Stomach (tissue), 9 donors: ENCODE measurements around the gene SNAP23. TPM values are rescaled to one million over a fixed set of nuclear protein-coding genes. Genes with fewer than 3 reads are reported as not detected.

Experiments
- DNase-seq, 2 donors: peaks; one replicate each; pipeline versions ENCODE4 v3.0.0 to v3.0.0-alpha.2; 2013 to 2019
- H3K27ac ChIP-seq, 5 donors: fragments of 200-600 bp in 4 of 5; sonication (generic) in 4 of 5; one replicate each; pipeline ENCODE4 v1.5.1; 2013 to 2019; ENCODE audit warnings: mild to moderate bottlenecking in 1 of 5, moderate library complexity in 1 of 5
- H3K27me3 ChIP-seq, 3 donors: fragments of 200-600 bp; sonication (generic); one replicate each; pipeline ENCODE4 v1.5.1; 2017 to 2019; ENCODE audit warnings: mixed run types in 1 of 3
- H3K36me3 ChIP-seq, 4 donors: fragments of 200-600 bp; sonication (generic); 1 replicate in 3 of 4; 2 replicates in 1 of 4; pipeline ENCODE4 v1.5.1; 2016 to 2019
- H3K4me1 ChIP-seq, 4 donors: fragments of 200-600 bp; sonication (generic); one replicate each; pipeline ENCODE4 v1.5.1; 2016 to 2019
- H3K4me3 ChIP-seq, 4 donors: fragments of 200-600 bp; sonication (generic) in 3 of 4; one replicate each; pipeline ENCODE4 v1.5.1; 2016 to 2019; ENCODE audit warnings: mild to moderate bottlenecking in 1 of 4
- H3K9me3 ChIP-seq, 4 donors: fragments of 200-600 bp; sonication (generic); one replicate each; pipeline ENCODE4 v1.5.1; 2016 to 2019
- CTCF ChIP-seq, 7 experiments: fragments of 450-650 bp in 4 of 7; fragments of 200-600 bp in 3 of 7; sonication (generic) in 3 of 7; IDR thresholded peaks; one replicate each; pipeline ENCODE4 v1.5.1; 2016 to 2019; ENCODE audit warnings: antibody characterized with exemption in 7 of 7, control low read depth in 2 of 7, mild to moderate bottlenecking in 1 of 7
- EP300 ChIP-seq: sonication (generic); formaldehyde crosslinking; IDR thresholded peaks from one replicate; pipeline ENCODE4 v1.6.1; 2017; ENCODE audit warnings: antibody characterized with exemption
- POLR2A ChIP-seq, 4 donors: fragments of 450-650 bp; IDR thresholded peaks; one replicate each; pipeline ENCODE4 v1.6.1; 2016; ENCODE audit warnings: antibody characterized with exemption in 4 of 4, control low read depth in 2 of 4, mild to moderate bottlenecking in 1 of 4, moderate library complexity in 1 of 4
- POLR2AphosphoS5 ChIP-seq, 3 donors: sonication (generic); formaldehyde crosslinking; IDR thresholded peaks; one replicate each; pipeline ENCODE4 v1.6.1; 2016; ENCODE audit warnings: antibody characterized with exemption in 3 of 3
- WGBS, 5 donors: extraction: QIAGEN DNeasy Blood & Tissue Kit in 3 of 5; methylation state at CpG; one replicate each; pipeline versions ENCODE4 v1.1.5 to v1.1.7; 2013 to 2018; 5-methylcytosine and 5-hydroxymethylcytosine counted together
- intact Hi-C: fragments of 100-400 bp; cut with DNase I; formaldehyde crosslinking; loops from one replicate; pipeline ENCODE4 v1.15.1; 2023; ENCODE audit warnings: low total_unique reads
- polyA plus RNA-seq, 3 donors: library from polyadenylated mRNA; stranded (reverse); fragments of 200-250 nt; gene quantifications; one replicate each; pipeline ENCODE4 v1.2.3, GENCODE V29; 2013
- total RNA-seq, 5 donors: library from RNA; depleted of rRNA; stranded (reverse); fragments of >200 nt; gene quantifications; one replicate each; pipeline versions ENCODE4 v1.1.0 to v1.2.3, GENCODE V29; 2014 to 2016
- donor health status: healthy with polysubstance abuse.
- donor health status: Bipolar disorder and iron deficiency.
- donor health status: healthy.

The SNAP23 gene
- total and polyA plus RNA-seq, 8 donors, result 10.1 to 83.9 (median 50.6) TPM

- Histone ChIP-seq H3K27me3 (no peaks in the 10 kb centered on the region), H3K4me1 (peaks cover 0 to 11% (median 4%) of the 10 kb centered on the region in 4 donors), H3K9me3 (no peaks in the 10 kb centered on the region), H3K4me3 (no peak overlapping the region), H3K36me3 (peaks cover 12 to 89% (median 78%) of the 10 kb centered on the region in 4 donors), H3K27ac (no peak overlapping the region)
- WGBS, 5 donors, result 96 to 97% (median 96%) methylated on average over 13 of the region's 13 CpGs
- DNase-seq, result no peak
- TF ChIP-seq POLR2A (IDR thresholded peaks at IDR 0.05), result no peak
- TF ChIP-seq CTCF (IDR thresholded peaks at IDR 0.05), result no peak
- TF ChIP-seq EP300, result no peak
- TF ChIP-seq POLR2AphosphoS5 (IDR thresholded peaks at IDR 0.05), result no peak
- intact Hi-C loops, result no loop called here
Measured at GRCh38 chr15:42449770-42450424, 45.5 kb upstream of the SNAP23 start.

- Histone ChIP-seq H3K36me3 (peaks cover 12 to 84% (median 73%) of the 10 kb centered on the region in 4 donors), H3K27me3 (no peaks in the 10 kb centered on the region), H3K4me3 (no peak overlapping the region), H3K4me1 (peaks cover 0 to 16% (median 6%) of the 10 kb centered on the region in 4 donors), H3K9me3 (no peaks in the 10 kb centered on the region), H3K27ac (no peak overlapping the region)
- no peak for DNase-seq
- WGBS, 5 donors, result 97 to 99% (median 97%) methylated on average over 4 of the region's 4 CpGs
- TF ChIP-seq CTCF (IDR thresholded peaks at IDR 0.05) (no peak), POLR2AphosphoS5 (IDR thresholded peaks at IDR 0.05) (no peak), POLR2A (IDR thresholded peaks at IDR 0.05) (no peak), EP300 (no peak)
- intact Hi-C loops, result no loop called here
Measured at GRCh38 chr15:42450425-42450790, 45.0 kb upstream of the SNAP23 start.

GRCh38 chr15:42453826-42454225 lies 41.6 kb upstream of the SNAP23 start:
- no peaks in the 10 kb centered on the region for H3K27me3 ChIP-seq
- no peaks in the 10 kb centered on the region for H3K9me3 ChIP-seq
- TF ChIP-seq CTCF (IDR thresholded peaks at IDR 0.05) (no peak), POLR2AphosphoS5 (IDR thresholded peaks at IDR 0.05) (no peak), POLR2A (IDR thresholded peaks at IDR 0.05) (no peak), EP300 (no peak)
- DNase-seq, result no peak
- WGBS, 5 donors, result 95 to 98% (median 96%) methylated on average over 3 of the region's 3 CpGs
- peaks cover 0 to 43% (median 21%) of the 10 kb centered on the region in 4 donors for H3K4me1 ChIP-seq
- H3K36me3 ChIP-seq, result peaks cover 12 to 50% (median 39%) of the 10 kb centered on the region in 4 donors
- H3K27ac ChIP-seq, result no peak overlapping the region
- no peak overlapping the region for H3K4me3 ChIP-seq
- intact Hi-C loops, result no loop called here

GRCh38 chr15:42456531-42456930 lies 38.9 kb upstream of the SNAP23 start:
- Histone ChIP-seq H3K36me3 (peaks cover 0 to 23% (median 12%) of the 10 kb centered on the region in 4 donors), H3K27me3 (no peaks in the 10 kb centered on the region), H3K27ac (peak overlapping the region in 4 of 5 donors; percentile 74 to 85 (median 77)), H3K4me3 (peak overlapping the region; percentile 7 to 25 (median 17)), H3K9me3 (no peaks in the 10 kb centered on the region), H3K4me1 (peaks cover 0 to 45% (median 19%) of the 10 kb centered on the region in 4 donors)
- intact Hi-C loops, result no loop called here
- no peak for TF ChIP-seq POLR2A (IDR thresholded peaks at IDR 0.05)
- TF ChIP-seq CTCF (IDR thresholded peaks at IDR 0.05), result no peak
- no peak for TF ChIP-seq POLR2AphosphoS5 (IDR thresholded peaks at IDR 0.05)
- no peak for TF ChIP-seq EP300
- no peak for DNase-seq
